Fibroblast of villous mesenchyme (primary cell): ENCODE measurements around the gene MDFIC. TPM values are rescaled to one million over a fixed set of nuclear protein-coding genes. Genes with fewer than 3 reads are reported as not detected.

Source experiments
- DNase-seq: peaks from one replicate; pipeline ENCODE4 v3.0.0-alpha.2; 2010; ENCODE audit warnings: low read depth
- H3K4me3 ChIP-seq: 2 replicates; pipeline ENCODE4 v1.5.1; 2011; ENCODE audit warnings: low read depth, mild to moderate bottlenecking, low read length
- CTCF ChIP-seq: IDR thresholded peaks from 2 replicates; pipeline ENCODE4 v1.5.1; 2012; ENCODE audit warnings: low read depth, mild to moderate bottlenecking, low read length; ENCODE audit not compliant: insufficient read depth
- total RNA-seq: library from RNA; depleted of rRNA; stranded (reverse); fragments of >200 nt; gene quantifications from 2 replicates; pipeline ENCODE4 v1.2.3, GENCODE V29; 2012

Gene MDFIC
- total RNA-seq, 1 donor = 39.3 TPM

- H3K4me3 ChIP-seq = no peak overlapping the region
- no peak for DNase-seq
- TF ChIP-seq CTCF = no peak
These were observed 9.7 kb downstream of the MDFIC start for GRCh38 chr7:114931656-114932011.

GRCh38 chr7:114932991-114933390 lies 11.1 kb downstream of the MDFIC start:
- no peak overlapping the region for H3K4me3 ChIP-seq
- TF ChIP-seq CTCF = no peak
- no peak for DNase-seq

- TF ChIP-seq CTCF = no peak
- no peak overlapping the region for H3K4me3 ChIP-seq
- DNase-seq = no peak
These were observed 11.8 kb downstream of the MDFIC start for GRCh38 chr7:114933658-114934057.

DNA sequence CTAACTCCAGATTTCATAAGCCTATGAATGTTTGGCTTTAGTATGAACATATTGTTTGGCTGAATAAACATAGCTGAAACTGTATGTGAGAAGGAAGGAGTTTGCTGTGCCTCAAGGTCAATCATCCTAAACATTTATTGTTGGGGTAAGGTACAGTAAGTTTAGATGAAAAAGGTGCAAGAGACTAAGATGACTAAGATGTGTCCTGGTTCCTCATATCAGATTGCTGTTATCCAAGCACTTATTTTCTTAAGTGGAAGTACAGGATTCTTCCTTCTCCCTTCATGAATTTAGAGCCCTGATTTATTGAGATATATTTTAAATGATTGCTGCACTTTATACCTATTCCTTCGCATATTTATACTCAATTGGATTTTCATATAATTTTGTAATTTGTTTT lies 12.2 kb downstream of the MDFIC start:
- no peak overlapping the region for H3K4me3 ChIP-seq
- no peak for DNase-seq
- no peak for TF ChIP-seq CTCF

DNA sequence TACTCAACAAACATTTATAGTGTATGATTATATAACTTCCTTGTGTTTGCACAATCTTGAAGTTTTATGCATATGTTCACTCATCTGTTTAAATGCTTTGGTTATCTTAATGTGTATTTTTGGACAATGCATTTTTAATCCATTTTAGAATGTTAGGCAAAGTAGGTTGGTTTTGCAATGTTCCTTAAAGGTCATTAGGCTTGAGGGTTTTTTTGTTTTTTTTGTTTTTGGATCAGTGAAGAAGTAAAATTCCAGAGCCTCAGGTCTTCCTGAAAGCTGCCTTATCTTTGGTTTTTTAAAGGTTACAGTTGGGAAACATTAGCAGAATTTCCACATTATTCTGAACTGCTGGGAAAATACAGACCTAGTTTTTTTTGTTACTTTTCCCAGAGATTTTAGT lies 12.8 kb downstream of the MDFIC start:
- no peak for TF ChIP-seq CTCF
- peak; percentile 48 for DNase-seq
- no peak overlapping the region for H3K4me3 ChIP-seq

GRCh38 chr7:114936471-114936870 lies 14.6 kb downstream of the MDFIC start:
- DNase-seq = no peak
- TF ChIP-seq CTCF = no peak

DNA sequence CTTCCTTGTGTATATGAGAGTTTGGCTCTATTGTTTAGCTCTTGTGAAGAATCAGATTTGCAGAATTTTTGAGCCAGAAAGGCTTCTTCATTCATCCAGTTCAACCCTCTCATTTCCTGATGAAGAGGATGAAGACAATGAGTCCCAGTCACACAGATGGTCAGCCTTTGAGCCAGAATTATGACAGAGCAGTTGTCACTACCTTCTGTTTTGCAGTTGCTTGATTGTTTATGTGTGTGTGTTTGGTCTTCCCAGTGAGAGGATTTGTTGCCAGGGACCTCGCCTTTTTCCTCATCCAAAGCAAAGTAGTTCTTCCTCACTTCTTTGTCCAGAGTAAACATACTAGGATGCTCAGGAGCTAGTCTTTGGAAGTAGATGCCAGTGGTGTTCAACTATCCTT lies 15.6 kb downstream of the MDFIC start:
- no peak for DNase-seq
- no peak for TF ChIP-seq CTCF
- H3K4me3 ChIP-seq = no peak overlapping the region

More at GRCh38 chr7:114936471-114936870, 14.6 kb downstream of the MDFIC start:
- H3K4me3 ChIP-seq = no peak overlapping the region
